Epithelial cell of proximal tubule (primary cell): ENCODE measurements around the gene GLS. TPM values are rescaled to one million over a fixed set of nuclear protein-coding genes. Genes with fewer than 3 reads are reported as not detected.

Experiments used
- DNase-seq: peaks from one replicate; pipeline ENCODE4 v3.0.0-alpha.2; 2011; ENCODE audit warnings: low read depth
- H3K4me3 ChIP-seq: 2 replicates; pipeline ENCODE4 v1.5.1; 2011; ENCODE audit warnings: low read depth, mild to moderate bottlenecking, low read length
- CTCF ChIP-seq: conservative IDR thresholded peaks from 2 replicates; pipeline ENCODE4 v1.5.1; 2012; ENCODE audit warnings: low read depth, mild to moderate bottlenecking, low read length
- total RNA-seq: library from RNA; depleted of rRNA; stranded (reverse); fragments of >200 nt; gene quantifications from 2 replicates; pipeline ENCODE4 v1.2.3, GENCODE V29; 2015

GLS gene
- total RNA-seq, 1 donor from 2014 or later = 246 TPM

- TF ChIP-seq CTCF = no peak
- H3K4me3 ChIP-seq = no peak overlapping the region
- no peak for DNase-seq
Measured at GRCh38 chr2:190930411-190930810, 49.8 kb downstream of the GLS start.

GRCh38 chr2:190932514-190932913 lies 51.9 kb downstream of the GLS start:
- no peak for DNase-seq
- H3K4me3 ChIP-seq = no peak overlapping the region
- TF ChIP-seq CTCF = no peak

- no peak overlapping the region for H3K4me3 ChIP-seq
- DNase-seq = no peak
- no peak for TF ChIP-seq CTCF
Measured at GRCh38 chr2:190933361-190933760, 52.7 kb downstream of the GLS start.

- no peak for DNase-seq
- no peak for TF ChIP-seq CTCF
- H3K4me3 ChIP-seq = no peak overlapping the region
Measured at GRCh38 chr2:190935054-190935453, 54.4 kb downstream of the GLS start.

- H3K4me3 ChIP-seq = no peak overlapping the region
- no peak for DNase-seq
- TF ChIP-seq CTCF = no peak
Measured at GRCh38 chr2:190938771-190939335, 58.2 kb downstream of the GLS start.

GRCh38 chr2:190940454-190940853 lies 59.8 kb downstream of the GLS start:
- H3K4me3 ChIP-seq = no peak overlapping the region
- DNase-seq = no peak
- TF ChIP-seq CTCF = no peak

GRCh38 chr2:190941571-190941970 lies 61.0 kb downstream of the GLS start:
- H3K4me3 ChIP-seq = no peak overlapping the region
- TF ChIP-seq CTCF = no peak
- no peak for DNase-seq
